IMR-90 (cell line): ENCODE results near the gene XRN2.

Source experiments
- CTCF ChIP-seq: conservative IDR thresholded peaks from 2 replicates; pipeline ENCODE4 v1.5.1; 2012; ENCODE audit warnings: mild to moderate bottlenecking, low read depth, low read length, improper control_type of control experiment
- MAFK ChIP-seq: IDR thresholded peaks from 2 replicates; pipeline ENCODE4 v1.6.1; 2012; ENCODE audit warnings: low read depth, low read length, improper control_type of control experiment
- POLR2A ChIP-seq: IDR thresholded peaks from 2 replicates; pipeline ENCODE4 v1.6.1; 2012; ENCODE audit warnings: mild to moderate bottlenecking, low read depth, low read length
- RAD21 ChIP-seq: IDR thresholded peaks from 2 replicates; pipeline ENCODE4 v1.6.1; 2012; ENCODE audit warnings: low read length, improper control_type of control experiment
- RFX5 ChIP-seq: IDR thresholded peaks from 2 replicates; pipeline ENCODE4 v1.8.0; 2012; ENCODE audit warnings: low read depth, mild to moderate bottlenecking, low read length, moderate library complexity

GRCh38 chr20:21303872-21304586, 898 bp downstream of the XRN2 start:
- TF ChIP-seq RAD21: no peak; the same call in 1 of the 2 replicates
- TF ChIP-seq MAFK: no peak
- TF ChIP-seq CTCF: no peak
- no peak for TF ChIP-seq RFX5
- no peak for TF ChIP-seq POLR2A
